T-helper 2 cell (primary cell): ENCODE results near the gene KRT32.

Experiments
- DNase-seq, 5 experiments: peaks; one replicate each; pipeline versions ENCODE4 v3.0.0 to v3.0.0-alpha.2; 2012 to 2022
- total RNA-seq, 2 donors: gene quantifications; one replicate each; lab custom pipeline; 2026; lab: John Stamatoyannopoulos, UW

KRT32 gene
- total RNA-seq, result 0 reads per million in 2 donors

DNA sequence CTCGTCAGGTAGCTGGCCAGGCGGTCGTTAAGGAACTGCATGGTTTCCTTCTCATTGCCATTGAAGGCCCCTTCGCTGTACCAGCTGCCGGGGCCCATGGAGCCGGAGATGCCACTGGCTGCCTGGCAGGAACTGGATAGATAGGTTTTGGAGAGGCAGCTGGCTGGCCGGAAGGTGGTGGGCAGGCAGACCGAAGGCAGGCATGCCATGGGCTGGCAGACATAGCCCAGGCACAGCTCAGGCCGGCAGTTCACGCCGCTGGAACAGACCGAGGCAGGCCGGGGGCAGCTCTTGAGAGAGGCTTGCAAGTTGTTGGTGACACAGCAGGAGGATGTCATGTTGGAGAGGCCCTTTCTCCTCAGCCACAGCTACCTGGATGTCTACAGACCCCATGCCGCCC lies at the start of gene KRT32:
TSS of gene KRT32 (minus strand) at position 399 of the 400 bp plus-strand sequence. CDS start at position 338, 61 bp downstream.
- DNase-seq, result no peak

DNA sequence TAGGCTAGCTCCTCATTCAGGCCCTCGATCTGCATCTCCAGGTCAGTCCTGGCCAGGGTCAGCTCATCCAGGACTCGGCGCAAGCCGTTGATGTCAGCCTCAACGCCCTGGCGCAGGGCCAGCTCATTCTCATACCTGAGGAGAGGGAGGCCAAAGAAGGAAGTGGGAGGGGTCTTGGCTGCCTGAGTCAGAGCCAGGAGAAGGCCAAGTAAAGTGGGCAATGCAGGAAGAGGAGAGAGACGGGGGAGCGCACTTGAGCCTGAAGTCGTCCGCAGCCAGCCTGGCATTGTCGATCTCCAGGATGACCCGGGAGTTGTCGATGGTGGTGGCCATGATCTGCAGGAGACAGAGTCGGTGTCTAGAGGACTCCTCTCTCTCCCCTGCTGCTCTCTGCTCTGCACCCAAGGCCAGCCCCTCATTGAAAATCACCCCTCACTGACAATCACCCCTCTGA lies 49.7 kb upstream of the KRT32 start:
- no peak for DNase-seq

DNA sequence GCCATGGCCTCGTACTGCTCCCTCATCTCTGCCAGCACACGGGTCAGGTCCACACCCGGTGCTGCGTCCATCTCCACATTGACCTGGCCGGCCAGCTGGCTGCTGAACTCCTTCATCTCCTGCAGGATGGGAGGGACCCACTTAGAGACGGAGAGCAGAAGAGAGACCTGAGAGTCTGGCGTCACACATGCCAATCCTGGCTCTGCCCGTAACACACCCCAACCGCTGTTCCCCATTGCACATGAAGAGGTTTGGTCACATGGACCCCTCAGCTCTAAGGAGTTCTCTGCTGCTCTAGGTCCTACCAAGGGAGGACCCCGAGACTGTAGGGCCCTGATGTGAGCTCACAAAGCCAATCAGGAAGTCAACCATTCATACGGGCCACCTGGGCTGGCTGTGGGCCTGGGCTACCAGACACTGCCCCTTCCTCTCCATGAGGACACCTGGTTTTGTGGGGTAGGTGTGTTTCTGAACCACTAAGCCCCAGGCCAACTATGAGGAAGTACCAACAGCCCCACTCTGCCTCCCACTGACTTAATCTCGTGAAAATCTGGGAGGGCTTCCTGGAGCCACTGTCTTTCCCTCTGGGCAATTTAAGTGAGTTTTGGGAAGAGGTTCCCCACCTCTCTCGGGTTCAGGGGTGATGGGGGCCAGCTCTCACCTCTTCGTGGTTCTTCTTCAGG lies 49.1 kb upstream of the KRT32 start:
- no peak for DNase-seq

DNA sequence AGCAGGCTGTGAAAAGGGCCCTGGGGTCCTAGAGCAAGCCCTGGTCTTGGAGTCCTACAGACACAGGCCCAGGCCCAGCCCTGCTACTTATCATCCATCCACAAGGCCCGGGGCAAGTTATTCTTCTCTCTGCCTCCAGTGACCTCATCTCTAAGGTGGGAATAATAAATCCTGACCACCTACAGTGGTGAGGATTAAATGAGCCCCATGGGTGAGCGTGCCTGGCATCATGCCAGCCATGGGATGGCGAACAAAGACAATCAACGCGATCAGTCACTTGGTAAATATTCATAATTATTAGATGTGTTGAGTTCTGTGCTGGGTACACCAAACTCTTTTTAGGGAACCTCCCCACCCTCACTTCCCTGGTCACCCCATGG lies 46.0 kb upstream of the KRT32 start:
- DNase-seq, result no peak

DNA sequence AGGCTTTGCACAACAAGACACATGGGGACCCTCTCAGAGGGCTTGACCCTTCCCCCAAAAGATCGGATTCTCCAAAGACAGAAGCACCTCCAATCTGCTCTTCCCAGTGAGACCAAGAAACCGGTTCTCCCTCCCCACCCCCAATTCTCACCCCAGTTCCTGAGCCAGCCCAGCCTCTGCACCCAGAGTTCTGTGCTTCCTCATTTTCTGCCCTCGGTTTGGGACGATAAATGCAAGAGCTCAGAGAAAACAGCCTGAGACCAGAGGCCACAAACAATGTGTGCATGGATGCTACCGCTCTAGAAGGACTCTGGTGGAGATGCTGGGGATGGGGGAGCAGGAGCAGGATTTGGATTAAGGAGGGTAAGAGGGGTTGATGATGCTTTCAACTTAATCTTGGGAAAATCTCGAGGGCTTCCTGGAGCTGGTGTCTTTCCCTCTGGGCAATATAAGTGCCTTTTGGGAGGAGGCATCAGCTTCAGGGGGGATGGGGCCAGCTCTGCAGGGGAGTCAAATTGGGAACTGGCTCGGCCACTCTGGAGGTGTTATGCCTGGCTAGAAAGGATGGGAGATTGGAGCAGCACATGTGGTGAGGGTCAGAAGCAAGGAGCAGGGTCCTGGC lies 45.5 kb upstream of the KRT32 start:
- no peak for DNase-seq

DNA sequence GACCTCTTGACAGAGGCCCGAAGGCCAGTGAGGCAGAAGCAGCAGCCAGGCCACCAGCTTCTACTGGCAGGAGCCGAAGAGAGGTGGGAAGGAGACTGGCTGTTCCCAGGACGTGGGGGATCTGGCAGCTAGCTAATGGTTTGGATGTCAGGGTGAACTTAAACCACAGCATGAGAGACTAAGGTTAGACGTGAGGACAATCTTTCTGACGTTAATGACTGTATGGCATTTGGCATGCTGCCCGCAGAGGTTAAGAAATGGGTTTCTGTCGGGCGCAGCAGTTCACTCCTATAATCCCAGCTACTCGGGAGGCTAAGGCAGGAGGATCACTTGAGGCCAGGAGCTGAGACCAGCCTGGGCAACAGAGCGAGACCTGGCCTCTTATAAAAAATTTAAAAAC lies 44.5 kb upstream of the KRT32 start:
- DNase-seq, result no peak

DNA sequence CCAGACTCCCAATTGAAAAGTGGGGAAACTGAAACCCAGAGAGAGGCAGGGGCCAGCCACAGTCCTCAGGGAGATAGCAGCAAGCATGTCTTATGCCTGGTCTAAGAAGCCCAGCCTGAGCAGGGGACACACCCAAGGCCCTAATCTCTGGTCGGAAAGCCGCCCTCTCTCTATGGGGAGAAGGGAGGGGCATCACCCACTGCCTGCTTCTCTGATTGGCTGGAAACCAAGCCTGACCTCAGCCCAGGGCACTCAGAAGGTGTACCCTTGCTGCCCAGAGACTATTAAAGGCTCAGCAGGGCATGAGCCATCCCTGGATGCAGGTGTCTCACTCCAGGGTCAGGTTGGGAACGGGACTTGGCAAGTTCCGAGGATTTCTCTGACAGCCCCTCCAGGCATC lies 43.9 kb upstream of the KRT32 start:
- DNase-seq, result no peak

DNA sequence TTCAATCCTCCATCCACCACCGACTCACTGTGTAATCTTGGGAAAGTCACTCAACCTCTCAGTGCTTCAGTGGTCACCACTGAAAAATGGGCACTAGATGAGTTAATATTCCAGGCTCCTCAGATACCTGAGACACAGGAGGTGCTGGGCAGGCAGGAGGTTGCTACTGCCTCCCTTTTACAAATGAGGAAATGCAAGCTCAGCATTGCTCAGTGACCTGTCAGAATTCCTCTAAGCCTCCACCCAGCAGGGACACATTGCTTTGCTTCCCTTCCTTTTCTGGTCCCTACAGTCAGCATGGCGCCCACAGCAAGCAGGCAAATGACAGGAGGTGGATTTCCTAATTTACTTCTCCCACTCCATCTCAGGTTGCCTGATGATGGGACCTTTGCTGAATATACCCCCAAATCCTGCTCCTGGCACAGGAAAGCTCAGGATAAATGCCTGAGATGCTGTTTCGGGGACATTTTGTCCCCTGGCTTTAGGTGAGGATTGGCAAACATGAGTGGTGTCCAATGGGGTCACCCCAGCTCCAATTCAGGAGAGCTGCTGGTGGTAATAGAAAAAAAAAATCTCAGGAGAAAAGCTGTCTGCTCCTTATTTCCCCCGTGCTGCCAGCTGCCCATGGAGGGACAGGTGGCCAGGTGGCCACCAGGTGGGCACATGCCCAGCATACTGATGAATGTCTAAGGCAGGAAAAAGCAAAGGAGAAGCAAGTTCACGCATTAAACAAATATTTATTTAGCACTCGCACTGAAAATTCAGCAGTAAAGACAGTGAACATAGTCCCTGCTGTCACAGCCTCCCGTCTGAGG lies 43.3 kb upstream of the KRT32 start:
- no peak for DNase-seq

DNA sequence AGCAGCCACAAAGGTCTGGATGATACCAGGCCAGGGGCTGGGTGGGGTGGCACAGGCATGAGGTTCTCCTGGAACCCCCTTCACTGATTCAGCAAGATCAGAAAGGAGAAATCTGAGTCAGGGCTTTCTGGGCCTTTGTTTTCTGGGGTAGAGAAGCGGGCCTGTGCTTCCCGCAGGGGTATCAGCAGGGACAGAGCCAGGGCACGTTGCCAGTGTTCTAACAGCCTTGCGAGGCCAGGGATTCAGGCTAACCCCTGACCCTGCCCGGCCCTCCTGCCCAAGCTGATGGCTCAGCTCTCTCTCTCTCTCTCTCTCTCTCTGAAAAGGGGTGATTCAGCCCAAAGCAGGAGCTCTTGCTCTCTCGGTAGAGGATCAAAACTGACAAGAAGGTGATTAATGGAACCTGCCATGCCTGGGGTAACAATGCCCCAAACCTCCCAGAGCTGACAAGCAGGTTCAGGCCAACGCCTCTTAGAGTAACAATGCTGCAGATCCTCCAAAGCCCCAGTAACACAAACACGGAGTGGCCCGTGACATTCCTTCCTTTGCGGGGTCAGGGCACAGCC lies 40.2 kb upstream of the KRT32 start:
- DNase-seq, result no peak

DNA sequence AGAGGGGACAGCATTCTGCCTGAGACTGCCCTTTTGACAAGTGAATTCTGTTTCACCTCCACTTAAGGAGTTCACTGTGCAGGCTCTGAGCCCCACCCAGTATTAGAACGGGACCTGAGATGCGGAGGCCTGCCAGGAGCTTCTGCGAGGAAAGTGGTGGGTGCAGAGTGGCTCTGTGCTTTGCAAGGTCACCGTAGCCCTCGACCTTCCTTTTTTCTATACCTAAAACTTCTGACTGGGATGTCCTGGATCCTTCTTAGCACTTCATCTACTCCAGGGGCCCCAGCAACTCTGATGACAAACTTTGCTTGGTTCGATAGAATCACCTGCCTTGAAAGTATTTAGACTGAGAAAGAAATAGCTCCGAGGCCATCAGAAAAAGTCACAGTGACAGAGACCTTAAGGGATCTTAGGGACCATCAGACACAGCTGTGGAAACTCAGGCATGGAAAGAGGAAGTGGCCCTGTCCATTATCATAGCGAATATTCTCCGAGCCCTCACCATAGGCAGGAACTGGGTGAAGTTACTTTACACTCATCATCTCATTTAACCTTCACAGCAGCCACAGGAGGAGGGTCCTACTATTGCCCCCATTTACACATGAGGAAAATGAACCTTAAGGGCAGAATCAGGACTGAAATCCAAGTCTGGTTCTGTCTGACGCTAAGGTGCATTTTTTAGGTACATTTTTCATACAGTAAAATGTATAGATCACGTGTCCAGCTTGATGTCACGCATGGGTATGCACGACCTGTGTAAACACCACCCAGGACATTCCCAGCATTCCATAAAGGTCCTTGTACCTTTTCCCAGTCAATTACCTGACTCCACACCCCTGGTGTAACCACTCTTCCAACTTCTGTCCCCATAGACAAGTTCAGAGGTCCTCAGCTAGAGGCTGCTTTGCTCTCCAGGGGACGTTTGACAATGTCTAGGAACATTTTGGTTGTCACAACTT lies 38.9 kb upstream of the KRT32 start:
- no peak for DNase-seq

DNA sequence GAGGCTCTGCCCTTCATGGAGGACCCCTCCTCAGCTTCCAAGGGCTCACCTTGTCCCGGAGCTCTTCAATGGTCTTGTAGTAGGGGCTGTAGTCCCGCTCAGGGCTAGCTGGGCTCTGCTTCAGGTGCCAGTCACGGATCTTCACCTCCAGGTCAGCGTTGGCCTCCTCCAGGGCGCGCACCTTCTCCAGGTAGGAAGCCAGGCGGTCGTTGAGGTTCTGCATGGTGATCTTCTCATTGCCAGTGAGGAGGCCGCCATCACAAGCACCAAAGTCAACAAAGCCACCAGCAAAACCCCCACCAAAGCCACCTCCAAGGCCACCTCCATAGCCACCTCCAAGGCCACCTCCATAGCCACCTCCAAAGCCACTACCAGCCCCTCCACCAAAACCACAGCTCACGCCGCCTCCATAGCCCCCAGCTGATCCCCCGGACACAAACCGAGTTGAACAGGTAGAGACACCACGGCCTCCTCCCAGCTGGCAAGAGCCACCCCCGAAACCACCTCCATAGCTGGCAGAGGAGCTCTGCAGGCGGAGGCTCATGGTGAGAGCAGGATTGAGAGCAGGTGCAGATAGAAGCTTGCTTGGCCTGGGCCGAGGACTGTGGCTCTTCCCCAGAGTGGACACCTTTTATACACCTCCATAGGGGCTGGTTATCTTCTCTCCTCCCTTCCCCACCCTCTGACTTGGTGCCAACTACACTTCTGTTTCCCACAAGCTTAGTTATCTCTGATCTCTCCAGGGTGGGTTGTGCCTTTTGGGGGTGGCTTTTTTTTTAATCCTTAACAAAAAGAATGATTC lies 38.0 kb upstream of the KRT32 start, which contains the start of gene KRT13:
TSS of gene KRT13 (minus strand) at position 606 of the 802 bp plus-strand sequence. CDS start at position 544, 62 bp downstream.
- no peak for DNase-seq

DNA sequence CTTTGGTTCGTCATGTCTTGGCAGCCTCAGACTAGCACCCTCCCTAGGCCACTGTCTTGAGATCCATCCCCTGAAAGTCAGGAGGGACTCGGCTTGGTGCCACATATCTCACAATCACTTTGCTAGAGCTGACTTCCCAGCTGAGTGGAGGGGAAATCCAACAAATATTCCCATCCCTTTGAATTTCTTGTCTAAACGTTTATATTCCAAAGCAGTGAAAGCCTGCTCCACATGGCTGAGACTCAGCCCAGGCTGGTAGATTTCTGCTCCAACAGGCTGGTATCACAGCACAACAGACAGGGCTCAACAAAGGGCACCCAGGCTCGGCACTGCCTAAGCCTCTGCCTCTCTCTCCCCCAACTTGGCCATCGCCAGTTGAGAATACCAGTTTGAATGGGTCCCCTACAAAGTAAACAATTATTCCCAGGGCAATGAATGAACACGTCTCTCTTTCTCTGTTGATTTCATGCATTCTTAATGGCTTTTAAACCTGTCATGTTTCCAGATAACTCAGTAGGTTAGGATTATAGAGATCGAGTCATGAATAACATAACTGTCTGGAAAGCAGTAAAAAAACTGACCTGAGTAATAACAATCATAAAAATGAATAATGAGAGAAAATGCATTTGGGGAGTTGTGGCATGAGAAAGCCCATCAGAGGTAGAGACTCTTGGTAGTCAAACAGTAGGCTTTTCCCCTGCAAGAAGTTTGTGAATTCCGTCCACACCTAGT lies 37.2 kb upstream of the KRT32 start:
- no peak for DNase-seq

DNA sequence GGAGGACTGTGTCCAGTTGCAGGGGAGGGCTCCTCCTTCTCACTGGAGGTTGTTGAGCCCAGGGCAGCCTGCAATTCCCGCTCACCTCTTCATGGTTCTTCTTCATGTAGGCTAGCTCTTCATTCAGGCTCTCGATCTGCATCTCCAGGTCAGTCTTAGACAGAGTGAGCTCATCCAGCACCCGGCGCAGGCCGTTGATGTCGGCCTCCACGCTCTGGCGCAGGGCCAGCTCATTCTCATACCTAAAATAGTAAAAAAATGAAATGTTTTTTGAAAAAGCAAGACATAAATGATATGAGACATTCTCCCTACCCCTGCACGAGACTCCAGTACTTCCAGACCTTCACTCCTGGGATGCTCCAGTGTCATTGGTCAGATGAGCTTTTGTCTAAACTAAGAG lies 36.0 kb upstream of the KRT32 start:
- DNase-seq, result no peak

DNA sequence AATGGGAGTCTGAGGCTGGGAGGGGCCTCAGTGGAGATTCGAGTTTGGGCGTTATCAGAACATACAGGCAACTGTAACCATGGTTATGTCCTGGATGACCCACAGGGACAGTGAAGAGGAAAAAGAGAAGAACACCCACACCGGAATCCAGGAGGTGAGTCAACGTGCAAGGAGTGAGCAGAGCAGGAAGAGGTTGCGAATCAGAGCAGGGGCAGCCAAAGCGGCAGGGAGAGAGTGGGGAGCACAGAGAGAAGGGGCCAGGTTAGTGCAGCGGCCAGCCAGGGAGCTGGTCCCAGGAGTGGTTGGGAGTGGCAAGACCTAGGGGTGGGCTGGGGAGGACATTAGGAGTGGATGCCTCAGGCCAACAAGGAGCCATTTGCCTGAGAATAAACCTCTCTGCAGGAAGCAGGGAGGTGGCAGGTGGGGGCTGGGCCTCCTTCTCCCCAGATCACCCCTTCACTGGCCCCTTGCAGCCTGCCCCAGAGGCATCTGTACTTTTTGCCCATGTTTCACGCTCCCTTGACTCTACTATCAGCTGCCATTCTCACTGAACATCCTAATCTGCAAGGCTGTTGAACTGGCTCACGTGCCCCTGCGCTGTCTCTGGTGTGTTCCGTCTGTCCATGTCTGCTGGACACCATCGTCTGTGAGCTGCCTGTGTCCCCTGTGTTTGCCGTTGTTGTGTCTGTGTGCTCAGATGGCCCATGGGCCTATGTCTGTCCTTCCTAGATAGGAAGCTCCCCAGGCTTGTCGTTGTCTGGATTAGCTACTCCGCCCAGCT lies 33.1 kb upstream of the KRT32 start:
- no peak for DNase-seq

DNA sequence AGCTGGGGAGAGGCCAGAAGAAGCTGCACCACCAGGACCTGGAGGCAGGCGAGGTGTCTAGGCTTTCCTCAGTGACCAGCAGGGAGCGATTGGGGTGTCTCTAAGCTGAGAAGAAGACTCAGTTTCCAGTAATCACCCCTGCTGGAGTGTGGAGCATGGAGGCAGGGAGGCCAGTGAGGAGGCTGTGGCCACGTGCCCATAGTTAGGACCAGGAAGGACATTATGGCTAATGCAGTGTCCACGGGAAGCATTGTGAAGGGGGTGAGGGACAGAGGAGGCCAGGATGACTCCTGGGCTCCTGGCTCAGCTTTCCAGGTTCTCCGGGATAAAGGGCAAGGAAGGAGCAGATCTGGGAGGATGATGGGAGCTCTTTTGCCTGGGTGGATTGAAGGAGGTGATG lies 32.5 kb upstream of the KRT32 start:
- DNase-seq, result no peak

DNA sequence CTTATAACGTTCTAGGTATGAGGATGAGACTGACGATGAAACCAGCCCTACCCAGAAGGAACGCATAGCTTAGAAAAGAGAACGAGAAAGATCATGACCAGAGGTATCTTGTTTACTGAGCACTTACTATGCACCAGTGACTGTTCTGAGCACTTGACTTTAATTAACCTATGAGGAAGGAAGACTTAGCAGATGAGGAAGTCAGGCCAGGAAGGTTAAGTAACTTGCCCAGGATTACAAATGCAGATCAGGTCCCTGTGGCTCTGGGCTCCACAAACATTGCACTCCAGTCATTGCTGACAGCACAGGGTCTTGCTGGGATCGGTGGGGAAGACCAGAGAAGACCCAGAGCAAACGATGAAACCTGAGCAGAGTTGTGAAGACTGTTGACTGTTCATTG lies 31.1 kb upstream of the KRT32 start:
- DNase-seq, result no peak

DNA sequence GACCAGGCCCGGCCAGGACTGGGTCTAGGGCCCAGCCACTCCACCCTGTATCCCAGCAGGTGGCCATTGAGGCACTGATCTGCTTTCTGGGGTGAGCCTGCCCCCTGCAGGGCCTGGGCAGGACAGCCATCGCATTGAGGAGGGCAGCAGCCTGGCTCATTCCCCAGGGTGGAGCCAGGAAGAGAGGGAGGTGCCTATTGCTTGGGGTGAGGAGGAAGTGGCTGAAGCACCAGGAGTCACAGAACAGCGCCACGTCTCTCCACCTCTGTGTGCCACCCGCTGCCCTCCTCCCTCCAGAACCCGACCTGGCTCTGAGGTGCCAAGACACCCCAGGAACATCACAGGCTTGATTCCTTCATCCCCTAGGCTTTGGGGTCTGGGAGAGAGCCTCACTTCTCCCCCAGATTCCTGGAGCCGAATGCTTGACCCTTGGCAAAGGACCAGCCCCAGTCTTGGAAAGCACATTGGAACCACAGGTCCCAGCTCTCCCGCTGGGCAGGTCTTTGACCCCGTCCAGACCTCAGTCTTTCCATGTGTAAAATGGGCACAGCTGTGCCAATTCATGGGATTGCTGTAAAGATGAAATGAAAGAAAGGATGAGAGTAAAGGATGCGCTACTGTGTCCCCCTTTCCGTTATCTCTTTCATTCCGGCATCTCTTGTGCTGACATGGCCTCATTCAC lies 29.8 kb upstream of the KRT32 start:
- DNase-seq, result peak in 4 of 5 experiments; percentile 3 to 76 (median 34)

DNA sequence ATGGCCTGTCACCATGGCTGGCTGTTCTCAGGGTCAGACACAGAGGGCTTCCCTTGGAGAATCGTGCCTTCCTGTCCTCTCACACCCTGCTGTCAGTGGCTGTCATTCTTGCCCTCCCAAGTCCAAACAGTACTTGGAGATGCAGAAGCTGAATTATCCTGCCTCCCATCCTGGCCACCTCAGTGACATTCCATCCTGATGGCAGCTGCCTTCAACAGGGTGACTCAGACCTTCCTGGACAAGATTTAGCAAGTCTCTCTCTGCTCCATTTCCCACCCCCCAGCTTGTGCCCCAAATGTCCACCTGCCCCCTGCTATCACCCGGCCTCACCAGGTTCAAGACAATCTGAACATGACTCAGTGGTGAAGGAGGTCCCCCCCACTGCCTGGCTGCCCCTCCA lies 27.3 kb upstream of the KRT32 start:
- no peak for DNase-seq

DNA sequence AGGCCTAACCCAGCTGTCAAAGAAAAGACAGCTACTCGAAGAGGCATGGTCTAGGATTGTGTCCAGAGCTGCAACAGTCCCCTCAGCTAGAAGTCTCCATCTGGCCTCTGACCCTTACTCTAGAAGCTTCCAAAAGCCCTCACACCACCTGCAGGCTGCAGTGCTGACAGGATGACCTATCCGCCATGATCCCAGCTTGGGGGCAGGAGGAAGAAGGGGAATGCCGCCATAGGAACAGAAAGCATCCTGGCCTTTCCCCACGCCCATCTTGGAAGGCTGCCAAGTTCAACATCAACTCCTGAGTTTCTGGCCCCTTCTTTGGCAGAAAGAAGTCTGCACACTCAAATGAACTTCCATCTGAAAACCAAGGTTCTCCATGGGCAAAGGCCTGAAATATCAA lies 25.6 kb upstream of the KRT32 start:
- DNase-seq, result no peak
